ENCODE measurements around the gene MRPS23.

Gene MRPS23

DNA sequence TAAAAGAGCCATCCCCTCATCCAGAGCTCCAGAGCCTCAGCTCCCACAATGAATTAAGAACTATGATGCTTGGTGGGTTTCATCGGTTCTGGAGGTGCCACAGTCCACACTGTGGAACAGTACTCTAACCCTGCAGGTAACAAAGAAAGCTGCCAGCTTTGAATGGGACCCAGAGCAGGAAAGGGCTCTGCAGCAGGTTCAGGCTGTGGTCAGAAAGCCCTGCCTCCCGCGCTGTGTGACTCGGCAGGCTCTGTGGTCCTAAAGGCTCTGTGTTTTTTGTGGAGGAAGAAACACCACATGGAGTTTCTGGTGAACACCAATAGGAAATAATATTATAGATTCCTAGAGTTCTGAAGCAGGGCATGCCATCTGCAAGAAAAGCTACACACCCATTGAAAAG is 32.5 kb downstream of the MRPS23 start:
- no peak overlapping the region for H3K4me3 ChIP-seq (ENCODE audit: low read depth, low read length)
- TF ChIP-seq CTCF (IDR thresholded peaks at IDR 0.05; ENCODE audit: low read depth, low read length): no peak

DNA sequence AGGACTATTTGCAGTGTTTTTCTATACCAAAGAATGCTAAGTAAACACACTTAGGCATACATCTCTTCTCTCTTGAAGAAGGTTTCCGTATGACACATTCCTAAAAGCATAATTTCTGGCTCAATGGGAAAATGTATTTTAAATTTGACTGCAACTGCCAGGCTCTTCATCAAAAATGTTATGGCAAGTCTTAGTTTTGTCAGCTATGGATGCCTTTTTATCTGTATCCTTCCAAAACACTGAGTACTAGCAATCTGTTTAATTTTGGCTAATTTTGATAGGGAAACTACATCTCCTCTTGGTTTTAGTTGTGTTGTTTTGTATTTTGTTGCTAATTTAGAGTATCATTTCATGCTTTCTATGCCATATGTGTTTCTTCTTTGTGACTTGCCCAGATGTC is 35.4 kb downstream of the MRPS23 start:
- no peak overlapping the region for H3K4me3 ChIP-seq (ENCODE audit: low read depth, low read length)
- TF ChIP-seq CTCF (IDR thresholded peaks at IDR 0.05; ENCODE audit: low read depth, low read length): no peak

DNA sequence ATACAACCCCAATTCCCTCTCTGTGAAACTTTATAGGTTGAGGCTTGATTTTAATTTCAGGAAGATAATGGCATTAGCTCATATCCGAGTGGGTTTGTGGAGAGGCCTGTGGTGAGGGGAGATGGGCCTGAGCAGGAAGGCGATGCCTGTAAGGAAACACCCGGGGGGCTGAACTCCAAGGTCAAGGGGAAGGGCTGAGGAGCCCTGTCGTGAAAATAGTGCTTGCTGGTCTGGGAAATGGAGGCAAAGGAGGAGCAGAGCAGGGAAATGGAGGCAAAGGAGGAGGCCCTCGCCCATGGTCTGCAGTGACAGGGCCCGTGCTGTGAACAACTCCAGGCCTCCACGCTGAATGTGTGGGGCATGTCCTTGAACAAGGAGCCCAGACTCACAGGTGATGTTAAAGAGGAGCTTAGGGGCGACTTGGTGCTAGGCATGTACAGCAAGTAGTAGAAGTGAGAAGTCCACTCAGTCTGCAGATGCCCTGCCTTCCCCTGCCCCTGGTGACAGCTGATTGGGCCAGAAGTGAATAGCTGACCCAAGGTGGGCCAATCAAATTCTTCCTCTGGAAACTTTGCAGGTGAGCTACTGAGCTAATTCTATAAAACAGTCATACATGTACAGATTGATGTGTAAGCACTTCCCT is 38.1 kb downstream of the MRPS23 start:
- H3K4me3 ChIP-seq (ENCODE audit: low read depth, low read length): no peak overlapping the region
- TF ChIP-seq CTCF (IDR thresholded peaks at IDR 0.05; ENCODE audit: low read depth, low read length): no peak

- no peak for TF ChIP-seq CTCF (IDR thresholded peaks at IDR 0.05; ENCODE audit: low read depth, low read length)
- 0 out of 2 replicates have a peak overlapping the region, but pooled peaks have one; percentile 8 for H3K4me3 ChIP-seq (ENCODE audit: low read depth, low read length)
Observed at GRCh38 chr17:57810721-57811637, 38.9 kb downstream of the MRPS23 start.

DNA sequence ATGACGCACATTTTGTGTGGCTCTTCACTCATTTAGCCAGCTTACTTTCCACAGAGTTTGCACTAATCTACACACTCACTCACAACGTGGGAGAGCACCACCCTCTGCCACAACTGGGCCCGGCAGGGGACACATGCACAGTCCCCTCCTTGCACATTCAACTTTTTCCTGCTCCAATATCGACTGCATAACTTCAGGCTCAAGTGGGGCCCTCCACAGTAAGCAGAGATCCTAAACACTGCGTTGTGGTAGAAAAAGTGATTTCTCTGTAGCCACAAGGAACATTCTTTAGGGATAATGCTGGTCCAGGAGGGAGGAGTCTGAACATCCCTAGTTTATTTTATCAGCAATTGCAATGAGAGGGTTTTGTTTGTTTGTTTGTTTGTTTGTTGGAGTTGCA is 40.0 kb downstream of the MRPS23 start:
- H3K4me3 ChIP-seq (ENCODE audit: low read depth, low read length): no peak overlapping the region
- TF ChIP-seq CTCF (IDR thresholded peaks at IDR 0.05; ENCODE audit: low read depth, low read length): no peak

DNA sequence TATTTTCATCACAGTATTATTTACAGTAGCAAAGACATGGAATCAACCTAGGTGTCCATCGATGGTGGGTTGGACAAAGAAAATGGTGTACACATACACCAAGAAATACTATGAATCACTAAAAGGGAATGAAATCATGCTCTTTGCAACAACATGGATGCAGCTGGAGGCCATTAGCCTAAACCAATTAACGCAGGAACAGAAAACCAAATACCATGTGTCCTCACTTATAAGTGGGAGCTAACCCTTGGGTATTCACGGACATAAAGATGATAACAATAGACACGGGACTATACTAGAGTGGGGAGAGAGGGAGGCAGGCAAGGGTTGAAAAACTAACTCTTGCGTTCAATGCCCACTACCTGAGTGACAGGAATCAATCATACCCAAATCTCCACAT is 41.0 kb downstream of the MRPS23 start:
- no peak for TF ChIP-seq CTCF (IDR thresholded peaks at IDR 0.05; ENCODE audit: low read depth, low read length)
- no peak overlapping the region for H3K4me3 ChIP-seq (ENCODE audit: low read depth, low read length)

All from WI38 (cell line).